K562 (cell line): ENCODE results near the gene RCOR1. TPM values are rescaled to one million over a fixed set of nuclear protein-coding genes. Genes with fewer than 3 reads are reported as not detected.

Experiments used
- ARHGAP35 ChIP-seq: fragments of 450-650 bp; IDR thresholded peaks from 2 replicates; pipeline ENCODE4 v1.6.1; 2018; ENCODE audit not compliant: partially characterized antibody
- CBFA2T3 ChIP-seq: fragments of 450-650 bp; IDR thresholded peaks from 2 replicates; pipeline ENCODE4 v1.6.1; 2017
- CBFB ChIP-seq: sonication (generic); formaldehyde crosslinking; IDR thresholded peaks from 2 replicates; pipeline ENCODE4 v1.4.0; 2020; ENCODE audit warnings: mild to moderate bottlenecking, missing genetic modification reagents
- CCAR2 ChIP-seq: fragments of 200-400 bp; formaldehyde crosslinking; IDR thresholded peaks from 2 replicates; pipeline ENCODE4 v1.6.1; 2017; ENCODE audit warnings: mild to moderate bottlenecking, low read depth, low read length
- ETV6 ChIP-seq, 3 experiments: fragments of 150-350 bp in 1 of 3; sonication (generic) in 1 of 3; formaldehyde crosslinking in 1 of 3; IDR thresholded peaks; 2 replicates each; pipeline versions ENCODE4 v1.6.1 to v1.8.0; 2014 to 2022; ENCODE audit warnings: borderline replicate concordance in 2 of 3, low read depth in 2 of 3, antibody characterized with exemption in 1 of 3, low read length in 1 of 3, mild to moderate bottlenecking in 1 of 3, missing genetic modification reagents in 1 of 3
- FUS ChIP-seq: fragments of 200-400 bp; formaldehyde crosslinking; optimal IDR thresholded peaks from 2 replicates; pipeline ENCODE3; 2017; ENCODE audit warnings: low read depth, low read length
- HNRNPL ChIP-seq: fragments of 200-400 bp; formaldehyde crosslinking; IDR thresholded peaks from 2 replicates; pipeline ENCODE4 v1.6.1; 2017; ENCODE audit warnings: low read depth, mild to moderate bottlenecking, low read length
- NBN ChIP-seq: fragments of 450-650 bp; IDR thresholded peaks from 2 replicates; pipeline ENCODE4 v1.6.1; 2016; ENCODE audit warnings: low read depth, mild to moderate bottlenecking
- NEUROD1 ChIP-seq: fragments of 150-350 bp; IDR thresholded peaks from 2 replicates; pipeline ENCODE4 v1.6.1; 2014; ENCODE audit warnings: borderline replicate concordance, low read length, low read depth; ENCODE audit not compliant: partially characterized antibody
- NFXL1 ChIP-seq: fragments of 450-650 bp; formaldehyde crosslinking; IDR thresholded peaks from 2 replicates; pipeline ENCODE4 v1.4.0; 2021; ENCODE audit warnings: mild to moderate bottlenecking
- PCBP1 ChIP-seq: fragments of 200-400 bp; formaldehyde crosslinking; IDR thresholded peaks from 2 replicates; pipeline ENCODE4 v1.6.1; 2018; ENCODE audit warnings: mild to moderate bottlenecking, low read depth, low read length; ENCODE audit not compliant: poor library complexity, severe bottlenecking
- TCF3 ChIP-seq: sonication (generic); formaldehyde crosslinking; IDR thresholded peaks from 2 replicates; pipeline ENCODE4 v1.4.0; 2020; ENCODE audit warnings: mild to moderate bottlenecking, missing genetic modification reagents
- TEAD4 ChIP-seq, 2 experiments: sonication (generic) in 1 of 2; formaldehyde crosslinking in 1 of 2; IDR thresholded peaks; 2 replicates each; pipeline versions ENCODE4 v1.6.1 to v1.8.0; 2012 to 2022; ENCODE audit warnings: borderline replicate concordance in 1 of 2, inconsistent platforms in 1 of 2, low read length in 1 of 2, mild to moderate bottlenecking in 1 of 2, missing genetic modification reagents in 1 of 2
- ZNF830 ChIP-seq: fragments of 250-450 bp; sonication (Bioruptor Pico); IDR thresholded peaks from 2 replicates; pipeline ENCODE4 v1.5.0; 2021; ENCODE audit warnings: mild to moderate bottlenecking
- polyA plus RNA-seq, 8 experiments: library from polyadenylated mRNA; depleted of rRNA in 4 of 8; stranded (reverse) in 5 of 8; unstranded in 3 of 8; fragments of >200 nt; fragmentation: Nextera tagmentation in 2 of 8; fragmentation: Illumina TruSeq in 1 of 8; extraction: Ambion mirVana in 2 of 8; extraction: Trizol in 1 of 8; gene quantifications; 2 replicates each; pipeline versions ENCODE4 v1.2.1 to v1.2.3, GENCODE V29; 2011 to 2014; ENCODE audit warnings: inconsistent platforms in 1 of 8, missing spikeins in 1 of 8
- total RNA-seq, 7 experiments: library from RNA; depleted of rRNA in 6 of 7; stranded (reverse); fragments of >200 nt in 6 of 7; fragmentation: Illumina TruSeq in 2 of 7; extraction: Trizol in 2 of 7; gene quantifications; 2 replicates each; pipeline versions ENCODE4 v1.2.1 to v1.2.3, GENCODE V29; 2011 to 2021; ENCODE audit warnings: low replicate concordance in 1 of 7
- TF ChIP-seq, protein P1 (sequence below): fragments of 450-650 bp; formaldehyde crosslinking; IDR thresholded peaks from 2 replicates; pipeline ENCODE4 v1.4.0; 2020; ENCODE audit warnings: mild to moderate bottlenecking, moderate library complexity
- TF ChIP-seq, protein P2 (sequence below): fragments of 450-650 bp; IDR thresholded peaks from 2 replicates; pipeline ENCODE4 v1.6.1; 2014; ENCODE audit warnings: low read depth, mild to moderate bottlenecking, moderate library complexity, borderline replicate concordance
- TF ChIP-seq, protein P3 (sequence below), 2 experiments: fragments of 450-650 bp; conservative IDR thresholded peaks; 2 replicates each; pipeline ENCODE4 v1.6.1; 2017; ENCODE audit warnings: mild to moderate bottlenecking in 2 of 2, moderate library complexity in 2 of 2
- TF ChIP-seq, protein P4 (sequence below): fragments of 450-650 bp; conservative IDR thresholded peaks from 2 replicates; pipeline ENCODE4 v1.6.1; 2016; ENCODE audit warnings: missing genetic modification characterization, low read depth, mild to moderate bottlenecking, missing compliant biosample characterization, moderate library complexity
- TF ChIP-seq, protein P5 (sequence below): fragments of 250-450 bp; sonication (Bioruptor Pico); IDR thresholded peaks from 2 replicates; pipeline ENCODE4 v1.8.0; 2022; ENCODE audit warnings: moderate library complexity, mild to moderate bottlenecking, inconsistent platforms

The RCOR1 gene
- total and polyA plus RNA-seq, 9 of the 15 experiments (the other 6 are each of a cell fraction or from before 2014, with no cell fraction given), result 8.5 to 47.9 (median 20.9) TPM

DNA sequence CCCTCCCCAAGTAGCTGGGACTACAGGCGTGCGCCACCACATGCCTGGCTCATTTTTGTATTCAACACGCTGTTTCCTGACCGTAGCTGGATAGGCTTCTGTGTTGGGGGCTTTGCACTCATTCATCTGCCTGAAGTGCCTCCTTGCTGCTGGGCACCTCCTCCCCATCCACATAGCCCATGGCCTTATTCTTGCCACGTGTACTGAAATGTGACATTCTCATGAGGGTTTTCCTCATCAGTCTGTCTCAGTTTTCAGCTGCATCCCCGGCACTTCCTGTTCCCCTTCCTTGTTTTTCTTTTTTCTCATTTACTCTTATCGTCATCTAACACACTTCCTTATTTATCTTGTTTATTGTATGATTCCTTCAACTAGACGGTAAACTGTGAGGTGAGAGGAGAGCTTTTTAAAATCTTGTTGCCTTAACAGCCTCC lies 36.6 kb downstream of the RCOR1 start (continued):
- TF ChIP-seq NEUROD1 (no peak), PCBP1 (no peak), HNRNPL (no peak), TCF3 (peak; percentile 63), NBN (no peak), NFXL1 (no peak), ARHGAP35 (no peak), ZNF830 (CRISPR knock-in tag) (no peak), CBFA2T3 (peak; percentile 66; the same call in 1 of the 2 replicates), TEAD4 (IDR thresholded peaks at IDR 0.05; ENCODE audit: low read length) (peak; percentile 60; the same call in 1 of the 2 replicates), TEAD4 (CRISPR knock-in tag; IDR thresholded peaks at IDR 0.05; ENCODE audit: borderline replicate concordance) (no peak), CBFB (CRISPR knock-in tag) (no peak), ETV6 (IDR thresholded peaks at IDR 0.05; ENCODE audit: borderline replicate concordance in 1 of 2, low read depth in 2 of 2, low read length in 1 of 2) (peak; percentile 89 to 91), ETV6 (CRISPR knock-in tag; IDR thresholded peaks at IDR 0.05; ENCODE audit: borderline replicate concordance) (no peak), CCAR2 (no peak), FUS (no peak)
- TF ChIP-seq, protein P1, sequence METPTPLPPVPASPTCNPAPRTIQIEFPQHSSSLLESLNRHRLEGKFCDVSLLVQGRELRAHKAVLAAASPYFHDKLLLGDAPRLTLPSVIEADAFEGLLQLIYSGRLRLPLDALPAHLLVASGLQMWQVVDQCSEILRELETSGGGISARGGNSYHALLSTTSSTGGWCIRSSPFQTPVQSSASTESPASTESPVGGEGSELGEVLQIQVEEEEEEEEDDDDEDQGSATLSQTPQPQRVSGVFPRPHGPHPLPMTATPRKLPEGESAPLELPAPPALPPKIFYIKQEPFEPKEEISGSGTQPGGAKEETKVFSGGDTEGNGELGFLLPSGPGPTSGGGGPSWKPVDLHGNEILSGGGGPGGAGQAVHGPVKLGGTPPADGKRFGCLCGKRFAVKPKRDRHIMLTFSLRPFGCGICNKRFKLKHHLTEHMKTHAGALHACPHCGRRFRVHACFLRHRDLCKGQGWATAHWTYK (CRISPR knock-in tag), result no peak
- TF ChIP-seq, protein P2, sequence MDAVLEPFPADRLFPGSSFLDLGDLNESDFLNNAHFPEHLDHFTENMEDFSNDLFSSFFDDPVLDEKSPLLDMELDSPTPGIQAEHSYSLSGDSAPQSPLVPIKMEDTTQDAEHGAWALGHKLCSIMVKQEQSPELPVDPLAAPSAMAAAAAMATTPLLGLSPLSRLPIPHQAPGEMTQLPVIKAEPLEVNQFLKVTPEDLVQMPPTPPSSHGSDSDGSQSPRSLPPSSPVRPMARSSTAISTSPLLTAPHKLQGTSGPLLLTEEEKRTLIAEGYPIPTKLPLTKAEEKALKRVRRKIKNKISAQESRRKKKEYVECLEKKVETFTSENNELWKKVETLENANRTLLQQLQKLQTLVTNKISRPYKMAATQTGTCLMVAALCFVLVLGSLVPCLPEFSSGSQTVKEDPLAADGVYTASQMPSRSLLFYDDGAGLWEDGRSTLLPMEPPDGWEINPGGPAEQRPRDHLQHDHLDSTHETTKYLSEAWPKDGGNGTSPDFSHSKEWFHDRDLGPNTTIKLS, result peak; percentile 83
- TF ChIP-seq, protein P3, sequence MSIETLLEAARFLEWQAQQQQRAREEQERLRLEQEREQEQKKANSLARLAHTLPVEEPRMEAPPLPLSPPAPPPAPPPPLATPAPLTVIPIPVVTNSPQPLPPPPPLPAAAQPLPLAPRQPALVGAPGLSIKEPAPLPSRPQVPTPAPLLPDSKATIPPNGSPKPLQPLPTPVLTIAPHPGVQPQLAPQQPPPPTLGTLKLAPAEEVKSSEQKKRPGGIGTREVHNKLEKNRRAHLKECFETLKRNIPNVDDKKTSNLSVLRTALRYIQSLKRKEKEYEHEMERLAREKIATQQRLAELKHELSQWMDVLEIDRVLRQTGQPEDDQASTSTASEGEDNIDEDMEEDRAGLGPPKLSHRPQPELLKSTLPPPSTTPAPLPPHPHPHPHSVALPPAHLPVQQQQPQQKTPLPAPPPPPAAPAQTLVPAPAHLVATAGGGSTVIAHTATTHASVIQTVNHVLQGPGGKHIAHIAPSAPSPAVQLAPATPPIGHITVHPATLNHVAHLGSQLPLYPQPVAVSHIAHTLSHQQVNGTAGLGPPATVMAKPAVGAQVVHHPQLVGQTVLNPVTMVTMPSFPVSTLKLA (conservative IDR thresholded peaks at IDR 0.05), result peak; percentile 86 to 92
- TF ChIP-seq, protein P4, sequence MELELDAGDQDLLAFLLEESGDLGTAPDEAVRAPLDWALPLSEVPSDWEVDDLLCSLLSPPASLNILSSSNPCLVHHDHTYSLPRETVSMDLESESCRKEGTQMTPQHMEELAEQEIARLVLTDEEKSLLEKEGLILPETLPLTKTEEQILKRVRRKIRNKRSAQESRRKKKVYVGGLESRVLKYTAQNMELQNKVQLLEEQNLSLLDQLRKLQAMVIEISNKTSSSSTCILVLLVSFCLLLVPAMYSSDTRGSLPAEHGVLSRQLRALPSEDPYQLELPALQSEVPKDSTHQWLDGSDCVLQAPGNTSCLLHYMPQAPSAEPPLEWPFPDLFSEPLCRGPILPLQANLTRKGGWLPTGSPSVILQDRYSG (tag), result no peak
- TF ChIP-seq, protein P5, sequence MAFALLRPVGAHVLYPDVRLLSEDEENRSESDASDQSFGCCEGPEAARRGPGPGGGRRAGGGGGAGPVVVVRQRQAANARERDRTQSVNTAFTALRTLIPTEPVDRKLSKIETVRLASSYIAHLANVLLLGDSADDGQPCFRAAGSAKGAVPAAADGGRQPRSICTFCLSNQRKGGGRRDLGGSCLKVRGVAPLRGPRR (CRISPR knock-in tag), result no peak
